ENCODE data around the gene DNAJC16.

DNA sequence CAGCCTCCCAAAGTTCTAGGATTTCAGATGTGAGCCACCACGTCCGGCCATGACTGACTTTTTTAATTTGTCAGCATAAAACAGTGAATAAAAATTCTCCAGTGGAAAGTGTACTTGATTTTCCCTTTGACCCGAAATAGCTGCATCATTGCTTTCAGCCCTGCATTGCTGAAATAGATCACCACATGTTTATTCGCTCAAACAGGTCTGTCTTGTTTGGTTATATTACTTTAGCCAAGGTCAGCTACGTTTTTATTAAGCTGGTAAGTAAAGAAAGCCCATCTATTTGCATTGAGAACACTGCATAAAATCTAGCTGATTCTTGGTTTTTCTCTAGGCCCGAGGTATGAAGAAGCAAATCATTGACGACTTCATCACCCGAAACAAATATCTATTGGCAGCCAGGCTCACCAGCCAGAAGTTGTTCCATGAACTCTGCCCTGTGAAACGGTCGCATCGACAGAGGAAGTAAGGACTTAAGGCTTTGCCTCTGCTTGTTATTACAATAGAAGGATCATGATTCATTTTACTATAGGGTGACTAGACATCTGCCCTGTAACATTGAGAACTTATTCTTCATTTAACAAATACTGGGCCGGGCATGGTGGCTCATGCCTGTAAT, 32.7 kb downstream of the DNAJC16 start:
- TF ChIP-seq POLR2A (IDR thresholded peaks at IDR 0.05; ENCODE audit: low read depth, low read length) (no peak), POLR2AphosphoS5 (IDR thresholded peaks at IDR 0.05; ENCODE audit: low read depth, low read length) (no peak)

Data from GM12892 (cell line).